ENCODE measurements around the gene TRIM14.
"Not testable (repeated sequence)": the region's sequence is repeated elsewhere in the genome, so short reads cannot be mapped to it uniquely, and the experiment has no call there.

TRIM14 gene

GRCh38 chr9:98104445-98104881 lies 14.6 kb downstream of the TRIM14 start:
- DNase-seq = no peak

GRCh38 chr9:98101868-98102273 lies 17.2 kb downstream of the TRIM14 start:
- DNase-seq = no peak

GRCh38 chr9:98101416-98101815 lies 17.6 kb downstream of the TRIM14 start:
- no peak for DNase-seq

- no peak for DNase-seq
Measured at GRCh38 chr9:98100456-98100855, 18.6 kb downstream of the TRIM14 start.

- no peak for DNase-seq
Measured at GRCh38 chr9:98099898-98100297, 19.1 kb downstream of the TRIM14 start.

GRCh38 chr9:98099346-98099745 lies 19.7 kb downstream of the TRIM14 start:
- no peak for DNase-seq

- no peak for DNase-seq
Measured at GRCh38 chr9:98097836-98098235, 21.2 kb downstream of the TRIM14 start.

- DNase-seq = no peak
Measured at GRCh38 chr9:98096091-98096490, 22.9 kb downstream of the TRIM14 start.

- DNase-seq = no peak
Measured at GRCh38 chr9:98095401-98095800, 23.6 kb downstream of the TRIM14 start.

GRCh38 chr9:98094851-98095250 lies 24.2 kb downstream of the TRIM14 start:
- DNase-seq = no peak

- DNase-seq = no peak
Measured at GRCh38 chr9:98094316-98094715, 24.7 kb downstream of the TRIM14 start.

GRCh38 chr9:98092613-98092931 lies 26.4 kb downstream of the TRIM14 start:
- no peak for DNase-seq

- DNase-seq = no peak
Measured at GRCh38 chr9:98091735-98092612, 27.0 kb downstream of the TRIM14 start.

GRCh38 chr9:98090674-98091073 lies 28.3 kb downstream of the TRIM14 start:
- not testable (repeated sequence) for DNase-seq

- DNase-seq = peak; percentile 77
Measured at GRCh38 chr9:98087420-98088354, 31.3 kb downstream of the TRIM14 start.

GRCh38 chr9:98086461-98086860 lies 32.6 kb downstream of the TRIM14 start:
- DNase-seq = no peak

GRCh38 chr9:98085944-98086343 lies 33.1 kb downstream of the TRIM14 start:
- DNase-seq = no peak

GRCh38 chr9:98085058-98085457 lies 34.0 kb downstream of the TRIM14 start:
- no peak for DNase-seq

- no peak for DNase-seq
Measured at GRCh38 chr9:98084396-98084795, 34.6 kb downstream of the TRIM14 start.

- no peak for DNase-seq
Measured at GRCh38 chr9:98083566-98084183, 35.3 kb downstream of the TRIM14 start.

GRCh38 chr9:98083061-98083501 lies 35.9 kb downstream of the TRIM14 start:
- DNase-seq = no peak

- no peak for DNase-seq
Measured at GRCh38 chr9:98081477-98082219, 37.4 kb downstream of the TRIM14 start.

GRCh38 chr9:98080780-98081179 lies 38.2 kb downstream of the TRIM14 start:
- no peak for DNase-seq
